Measurements from ENCODE around the gene HAS3.

HAS3 gene

DNA sequence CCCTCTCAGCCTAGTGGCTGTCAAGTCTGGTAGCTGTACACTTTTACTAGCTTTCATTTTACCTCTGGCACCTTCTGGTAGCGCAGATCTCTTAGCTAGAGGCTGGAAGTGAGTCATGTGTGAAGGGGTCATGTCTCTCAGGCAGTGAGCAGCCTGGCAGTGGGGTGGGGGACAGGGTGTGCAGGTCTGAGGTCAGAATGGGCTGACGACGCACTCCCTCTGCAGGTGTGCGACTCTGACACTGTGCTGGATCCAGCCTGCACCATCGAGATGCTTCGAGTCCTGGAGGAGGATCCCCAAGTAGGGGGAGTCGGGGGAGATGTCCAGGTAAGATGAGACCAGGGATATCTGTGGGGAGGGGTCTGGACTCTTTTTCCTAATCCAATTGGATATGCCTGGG lies 7.8 kb downstream of the HAS3 start:
- Histone ChIP-seq H3K4me2 (ENCODE audit: low read depth, low read length) (no peak overlapping the region), H3K27ac (ENCODE audit: low read length) (no peak overlapping the region), H3K9me2 (replicated peaks; ENCODE audit: insufficient read depth, low read length) (no peaks in the 10 kb centered on the region), H3K27me3 (replicated peaks; ENCODE audit: insufficient read depth, low read length) (no peaks in the 10 kb centered on the region), H3F3A (ENCODE audit: insufficient read depth, low read length) (no peaks in the 10 kb centered on the region), H3K4me3 (ENCODE audit: low read length) (no peak overlapping the region), H2AFZ (ENCODE audit: low read length) (no peak overlapping the region), H3K79me2 (ENCODE audit: low read length) (no peaks in the 10 kb centered on the region), H3K9me3 (replicated peaks; ENCODE audit: insufficient read depth, low read length) (no peaks in the 10 kb centered on the region), H3K4me1 (ENCODE audit: low read length) (no peaks in the 10 kb centered on the region), H3K36me3 (replicated peaks; ENCODE audit: insufficient read depth, low read length) (no peaks in the 10 kb centered on the region), H4K20me1 (ENCODE audit: insufficient read depth, low read length) (no peaks in the 10 kb centered on the region), H3K9ac (ENCODE audit: low read length) (no peak overlapping the region)
- DNase-seq = no peak
- TF ChIP-seq, protein P1, sequence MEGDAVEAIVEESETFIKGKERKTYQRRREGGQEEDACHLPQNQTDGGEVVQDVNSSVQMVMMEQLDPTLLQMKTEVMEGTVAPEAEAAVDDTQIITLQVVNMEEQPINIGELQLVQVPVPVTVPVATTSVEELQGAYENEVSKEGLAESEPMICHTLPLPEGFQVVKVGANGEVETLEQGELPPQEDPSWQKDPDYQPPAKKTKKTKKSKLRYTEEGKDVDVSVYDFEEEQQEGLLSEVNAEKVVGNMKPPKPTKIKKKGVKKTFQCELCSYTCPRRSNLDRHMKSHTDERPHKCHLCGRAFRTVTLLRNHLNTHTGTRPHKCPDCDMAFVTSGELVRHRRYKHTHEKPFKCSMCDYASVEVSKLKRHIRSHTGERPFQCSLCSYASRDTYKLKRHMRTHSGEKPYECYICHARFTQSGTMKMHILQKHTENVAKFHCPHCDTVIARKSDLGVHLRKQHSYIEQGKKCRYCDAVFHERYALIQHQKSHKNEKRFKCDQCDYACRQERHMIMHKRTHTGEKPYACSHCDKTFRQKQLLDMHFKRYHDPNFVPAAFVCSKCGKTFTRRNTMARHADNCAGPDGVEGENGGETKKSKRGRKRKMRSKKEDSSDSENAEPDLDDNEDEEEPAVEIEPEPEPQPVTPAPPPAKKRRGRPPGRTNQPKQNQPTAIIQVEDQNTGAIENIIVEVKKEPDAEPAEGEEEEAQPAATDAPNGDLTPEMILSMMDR (IDR thresholded peaks at IDR 0.05; ENCODE audit: low read length) = no peak
- TF ChIP-seq EZH2phosphoT487 (IDR thresholded peaks at IDR 0.05; ENCODE audit: low read length) (no peak), EZH2 (optimal IDR thresholded peaks at IDR 0.05; ENCODE audit: low read depth, low read length) (no peak)

DNA sequence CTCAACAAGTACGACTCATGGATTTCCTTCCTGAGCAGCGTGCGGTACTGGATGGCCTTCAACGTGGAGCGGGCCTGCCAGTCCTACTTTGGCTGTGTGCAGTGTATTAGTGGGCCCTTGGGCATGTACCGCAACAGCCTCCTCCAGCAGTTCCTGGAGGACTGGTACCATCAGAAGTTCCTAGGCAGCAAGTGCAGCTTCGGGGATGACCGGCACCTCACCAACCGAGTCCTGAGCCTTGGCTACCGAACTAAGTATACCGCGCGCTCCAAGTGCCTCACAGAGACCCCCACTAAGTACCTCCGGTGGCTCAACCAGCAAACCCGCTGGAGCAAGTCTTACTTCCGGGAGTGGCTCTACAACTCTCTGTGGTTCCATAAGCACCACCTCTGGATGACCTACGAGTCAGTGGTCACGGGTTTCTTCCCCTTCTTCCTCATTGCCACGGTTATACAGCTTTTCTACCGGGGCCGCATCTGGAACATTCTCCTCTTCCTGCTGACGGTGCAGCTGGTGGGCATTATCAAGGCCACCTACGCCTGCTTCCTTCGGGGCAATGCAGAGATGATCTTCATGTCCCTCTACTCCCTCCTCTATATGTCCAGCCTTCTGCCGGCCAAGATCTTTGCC lies 9.0 kb downstream of the HAS3 start:
- Histone ChIP-seq H3K36me3 (replicated peaks; ENCODE audit: insufficient read depth, low read length) (no peaks in the 10 kb centered on the region), H3K4me1 (ENCODE audit: low read length) (no peaks in the 10 kb centered on the region), H3K9me3 (replicated peaks; ENCODE audit: insufficient read depth, low read length) (no peaks in the 10 kb centered on the region), H3K27me3 (replicated peaks; ENCODE audit: insufficient read depth, low read length) (no peaks in the 10 kb centered on the region), H2AFZ (ENCODE audit: low read length) (no peak overlapping the region), H3K9me2 (replicated peaks; ENCODE audit: insufficient read depth, low read length) (no peaks in the 10 kb centered on the region), H3K4me2 (ENCODE audit: low read depth, low read length) (no peak overlapping the region), H3K79me2 (ENCODE audit: low read length) (no peaks in the 10 kb centered on the region), H3F3A (ENCODE audit: insufficient read depth, low read length) (no peaks in the 10 kb centered on the region), H4K20me1 (ENCODE audit: insufficient read depth, low read length) (no peaks in the 10 kb centered on the region), H3K27ac (ENCODE audit: low read length) (no peak overlapping the region), H3K9ac (ENCODE audit: low read length) (no peak overlapping the region), H3K4me3 (ENCODE audit: low read length) (no peak overlapping the region)
- TF ChIP-seq EZH2phosphoT487 (IDR thresholded peaks at IDR 0.05; ENCODE audit: low read length) (no peak), EZH2 (optimal IDR thresholded peaks at IDR 0.05; ENCODE audit: low read depth, low read length) (no peak)
- TF ChIP-seq, protein P1 (IDR thresholded peaks at IDR 0.05; ENCODE audit: low read length) = no peak
- no peak for DNase-seq

DNA sequence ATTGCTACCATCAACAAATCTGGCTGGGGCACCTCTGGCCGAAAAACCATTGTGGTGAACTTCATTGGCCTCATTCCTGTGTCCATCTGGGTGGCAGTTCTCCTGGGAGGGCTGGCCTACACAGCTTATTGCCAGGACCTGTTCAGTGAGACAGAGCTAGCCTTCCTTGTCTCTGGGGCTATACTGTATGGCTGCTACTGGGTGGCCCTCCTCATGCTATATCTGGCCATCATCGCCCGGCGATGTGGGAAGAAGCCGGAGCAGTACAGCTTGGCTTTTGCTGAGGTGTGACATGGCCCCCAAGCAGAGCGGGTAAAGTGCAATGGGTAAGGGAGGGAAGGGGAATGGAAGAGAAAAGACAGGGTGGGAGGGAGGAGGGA lies 9.5 kb downstream of the HAS3 start:
- H3K4me1 ChIP-seq (ENCODE audit: low read length) = no peaks in the 10 kb centered on the region
- no peak overlapping the region for H3K27ac ChIP-seq (ENCODE audit: low read length)
- H3K4me2 ChIP-seq (ENCODE audit: low read depth, low read length) = no peak overlapping the region
- H3K79me2 ChIP-seq (ENCODE audit: low read length) = no peaks in the 10 kb centered on the region
- no peak overlapping the region for H3K9ac ChIP-seq (ENCODE audit: low read length)
- no peaks in the 10 kb centered on the region for H3K9me2 ChIP-seq (replicated peaks; ENCODE audit: insufficient read depth, low read length)
- H3K9me3 ChIP-seq (replicated peaks; ENCODE audit: insufficient read depth, low read length) = no peaks in the 10 kb centered on the region
- H3K4me3 ChIP-seq (ENCODE audit: low read length) = no peak overlapping the region
- TF ChIP-seq EZH2phosphoT487 (IDR thresholded peaks at IDR 0.05; ENCODE audit: low read length) (no peak), EZH2 (optimal IDR thresholded peaks at IDR 0.05; ENCODE audit: low read depth, low read length) (no peak)
- TF ChIP-seq, protein P1 (IDR thresholded peaks at IDR 0.05; ENCODE audit: low read length) = no peak
- no peak overlapping the region for H2AFZ ChIP-seq (ENCODE audit: low read length)
- H4K20me1 ChIP-seq (ENCODE audit: insufficient read depth, low read length) = no peaks in the 10 kb centered on the region
- H3F3A ChIP-seq (ENCODE audit: insufficient read depth, low read length) = no peaks in the 10 kb centered on the region
- no peak for DNase-seq
- no peaks in the 10 kb centered on the region for H3K27me3 ChIP-seq (replicated peaks; ENCODE audit: insufficient read depth, low read length)
- H3K36me3 ChIP-seq (replicated peaks; ENCODE audit: insufficient read depth, low read length) = no peaks in the 10 kb centered on the region

Measured in MM.1S (cell line).